Ovary (tissue), 3 donors: ENCODE measurements around the gene HECW1.

ENCODE experiments used
- EP300 ChIP-seq: sonication (generic); formaldehyde crosslinking; IDR thresholded peaks from one replicate; pipeline ENCODE4 v1.6.1; 2017; ENCODE audit warnings: antibody characterized with exemption
- TF ChIP-seq, protein P1 (sequence below), 3 donors: fragments of 450-650 bp in 2 of 3; fragments of 200-600 bp in 1 of 3; IDR thresholded peaks; one replicate each; pipeline versions ENCODE4 v1.5.1 to v1.8.0; 2016 to 2022; ENCODE audit warnings: antibody characterized with exemption in 3 of 3, mild to moderate bottlenecking in 1 of 3
- donor health status: DM: no; HTN: no; CAD: no.

DNA sequence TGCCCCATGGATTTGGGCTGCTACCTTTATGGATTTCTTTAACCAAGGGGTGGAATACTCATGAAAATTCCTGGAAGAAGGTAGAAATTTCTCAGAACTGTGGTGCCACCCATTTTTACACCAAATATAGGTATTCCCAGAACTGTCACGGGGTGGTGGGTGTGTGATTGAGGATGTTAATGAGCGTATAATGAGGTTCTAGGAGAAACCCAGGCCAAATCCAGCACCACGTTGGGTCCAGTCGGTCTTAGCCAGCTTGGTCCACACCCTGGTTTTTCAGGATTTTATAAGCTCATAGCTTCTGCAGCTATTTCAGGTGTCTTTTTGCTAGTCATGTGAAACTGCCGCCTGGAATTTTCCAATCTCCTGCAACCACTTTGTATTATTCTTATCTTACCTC, 83.3 kb downstream of the HECW1 start:
- TF ChIP-seq, protein P1, sequence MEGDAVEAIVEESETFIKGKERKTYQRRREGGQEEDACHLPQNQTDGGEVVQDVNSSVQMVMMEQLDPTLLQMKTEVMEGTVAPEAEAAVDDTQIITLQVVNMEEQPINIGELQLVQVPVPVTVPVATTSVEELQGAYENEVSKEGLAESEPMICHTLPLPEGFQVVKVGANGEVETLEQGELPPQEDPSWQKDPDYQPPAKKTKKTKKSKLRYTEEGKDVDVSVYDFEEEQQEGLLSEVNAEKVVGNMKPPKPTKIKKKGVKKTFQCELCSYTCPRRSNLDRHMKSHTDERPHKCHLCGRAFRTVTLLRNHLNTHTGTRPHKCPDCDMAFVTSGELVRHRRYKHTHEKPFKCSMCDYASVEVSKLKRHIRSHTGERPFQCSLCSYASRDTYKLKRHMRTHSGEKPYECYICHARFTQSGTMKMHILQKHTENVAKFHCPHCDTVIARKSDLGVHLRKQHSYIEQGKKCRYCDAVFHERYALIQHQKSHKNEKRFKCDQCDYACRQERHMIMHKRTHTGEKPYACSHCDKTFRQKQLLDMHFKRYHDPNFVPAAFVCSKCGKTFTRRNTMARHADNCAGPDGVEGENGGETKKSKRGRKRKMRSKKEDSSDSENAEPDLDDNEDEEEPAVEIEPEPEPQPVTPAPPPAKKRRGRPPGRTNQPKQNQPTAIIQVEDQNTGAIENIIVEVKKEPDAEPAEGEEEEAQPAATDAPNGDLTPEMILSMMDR (IDR thresholded peaks at IDR 0.05), result no peak
- no peak for TF ChIP-seq EP300
